GM18511 (cell line): ENCODE results near the gene SEC61A1.

Source experiments
- ATAC-seq: cut with Tn5 transposase; IDR thresholded peaks from one replicate; pipeline ENCODE4 v1.9.1; 2021; ENCODE audit warnings: mild to moderate bottlenecking, moderate library complexity; ENCODE audit not compliant: unreplicated experiment

SEC61A1 gene

DNA sequence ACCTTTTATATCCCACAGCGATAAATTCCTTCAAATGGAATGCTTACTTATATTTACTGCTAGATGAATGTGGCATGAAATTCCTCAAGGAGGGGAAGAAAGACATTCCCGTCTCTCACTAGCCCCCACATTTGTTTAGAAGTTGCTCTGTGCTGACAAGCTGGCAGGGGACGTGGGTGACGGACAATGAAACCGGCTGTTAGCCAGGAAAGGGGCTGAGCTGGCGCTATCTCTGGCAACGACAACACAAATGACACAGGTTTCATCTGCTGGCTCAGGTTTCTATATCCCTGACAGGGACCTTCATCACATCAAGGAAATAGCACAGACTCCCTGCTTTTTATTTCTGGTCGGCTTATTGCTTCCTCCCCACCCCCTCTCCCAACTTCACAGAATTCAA, 55.6 kb downstream of the SEC61A1 start:
- no peak for ATAC-seq

GRCh38 chr3:128111147-128111546, 58.9 kb downstream of the SEC61A1 start:
- no peak for ATAC-seq

GRCh38 chr3:128112357-128112968, 60.2 kb downstream of the SEC61A1 start:
- peak; percentile 68 for ATAC-seq

DNA sequence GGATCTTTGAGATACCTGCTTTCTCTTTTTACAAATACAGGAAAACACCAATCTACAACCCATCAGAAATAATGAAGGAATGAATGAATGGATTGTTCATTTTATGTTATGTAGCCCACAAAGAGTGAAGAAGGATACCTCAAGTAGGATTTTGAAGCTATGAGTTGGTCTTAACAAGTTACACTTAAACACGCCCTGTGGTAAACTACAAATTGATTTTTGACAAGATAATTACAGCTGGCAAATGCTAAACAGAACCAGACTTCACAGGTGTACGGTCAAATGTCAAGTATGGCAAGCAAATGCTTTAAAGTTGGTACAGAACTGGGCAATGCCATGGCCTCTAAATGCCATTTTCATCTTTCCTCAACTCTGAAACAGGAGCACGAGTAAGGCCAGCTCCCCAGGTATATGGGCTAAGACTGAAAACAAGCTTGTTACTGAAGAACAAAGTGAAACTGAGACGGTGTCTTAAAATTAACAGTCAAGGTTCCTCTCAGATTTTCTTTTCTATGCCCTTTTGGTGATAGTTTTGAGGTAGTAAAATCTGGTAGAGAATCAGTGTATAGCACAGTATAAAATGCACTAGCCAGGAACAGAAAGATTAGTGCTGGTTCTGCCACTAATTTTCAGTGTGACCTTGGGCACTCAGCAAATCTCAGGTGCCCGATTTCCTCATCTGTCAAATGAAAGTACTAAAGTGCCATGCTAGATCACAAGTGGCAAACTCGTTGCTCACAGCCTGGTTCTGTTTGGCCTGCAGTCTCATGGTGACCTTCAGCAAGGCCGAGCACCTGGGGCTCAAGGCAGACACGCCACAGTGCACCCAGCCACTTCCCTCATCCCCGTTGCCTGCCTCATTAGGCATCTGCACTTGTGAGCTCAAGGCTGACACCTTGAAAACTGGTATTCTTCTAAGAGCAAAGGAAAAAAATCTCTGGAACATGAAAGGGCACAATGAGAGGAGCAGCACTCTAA, 61.9 kb downstream of the SEC61A1 start:
- peak; percentile 73 for ATAC-seq
